Karpas-422 (cell line): ENCODE data around the gene ANKRD40. TPM values are rescaled to one million over a fixed set of nuclear protein-coding genes. Genes with fewer than 3 reads are reported as not detected.

Source experiments
- DNase-seq: peaks from one replicate; pipeline ENCODE4 v3.0.0-alpha.2; 2015
- H2AFZ ChIP-seq: fragments of 200-600 bp; sonication (generic); 2 replicates; pipeline ENCODE4 v1.6.1; 2014; ENCODE audit warnings: antibody characterized with exemption, low read length, mixed read lengths
- H3K27ac ChIP-seq: fragments of 200-600 bp; sonication (generic); 2 replicates; pipeline ENCODE4 v1.5.1; 2014; ENCODE audit warnings: mild to moderate bottlenecking, low read length, moderate library complexity
- H3K27me3 ChIP-seq: fragments of 200-600 bp; sonication (generic); 2 replicates; pipeline ENCODE4 v1.6.1; 2014; ENCODE audit warnings: low read length, mixed read lengths
- H3K36me3 ChIP-seq: fragments of 200-600 bp; sonication (generic); 2 replicates; pipeline ENCODE4 v1.6.1; 2014; ENCODE audit warnings: low read length, mixed read lengths; ENCODE audit not compliant: insufficient read depth
- H3K4me1 ChIP-seq: fragments of 200-600 bp; sonication (generic); 2 replicates; pipeline ENCODE4 v1.6.1; 2014; ENCODE audit warnings: mild to moderate bottlenecking, low read length, mixed read lengths
- H3K4me2 ChIP-seq: fragments of 200-600 bp; sonication (generic); 2 replicates; pipeline ENCODE4 v1.6.1; 2014; ENCODE audit warnings: low read length, low read depth, mild to moderate bottlenecking; ENCODE audit not compliant: poor library complexity, severe bottlenecking
- H3K4me3 ChIP-seq: fragments of 200-600 bp; sonication (generic); 2 replicates; pipeline ENCODE4 v1.5.1; 2014; ENCODE audit warnings: mild to moderate bottlenecking, antibody characterized with exemption, low read length, mixed read lengths
- H3K79me2 ChIP-seq: fragments of 200-600 bp; sonication (generic); 2 replicates; pipeline ENCODE4 v1.6.1; 2014; ENCODE audit warnings: mild to moderate bottlenecking, low read length, mixed read lengths
- H3K9ac ChIP-seq: fragments of 200-600 bp; sonication (generic); 2 replicates; pipeline ENCODE4 v1.6.0; 2014; ENCODE audit warnings: low read length
- H3K9me2 ChIP-seq: fragments of 200-600 bp; sonication (generic), shearing (Covaris generic); replicated peaks from 2 replicates; pipeline ENCODE4 v1.6.0; 2014; ENCODE audit warnings: mild to moderate bottlenecking, low read length, moderate library complexity; ENCODE audit not compliant: insufficient read depth
- H3K9me3 ChIP-seq: fragments of 300-700, 200-600 bp; sonication (generic); 2 replicates; pipeline ENCODE4 v1.6.1; 2014; ENCODE audit warnings: low read length, mixed read lengths
- H4K20me1 ChIP-seq: fragments of 200-600 bp; sonication (generic); 2 replicates; pipeline ENCODE4 v1.6.1; 2014; ENCODE audit warnings: mild to moderate bottlenecking, antibody characterized with exemption, low read length, low read depth; ENCODE audit not compliant: insufficient read depth
- total RNA-seq: library from RNA; depleted of rRNA; stranded (reverse); fragments of >200 nt; shearing (Covaris generic); gene quantifications from 2 replicates; pipeline ENCODE4 v1.2.3, GENCODE V29; 2014; ENCODE audit warnings: low replicate concordance

ANKRD40 gene
- total RNA-seq, 1 experiment from 2014 or later: 34.1 TPM

DNA sequence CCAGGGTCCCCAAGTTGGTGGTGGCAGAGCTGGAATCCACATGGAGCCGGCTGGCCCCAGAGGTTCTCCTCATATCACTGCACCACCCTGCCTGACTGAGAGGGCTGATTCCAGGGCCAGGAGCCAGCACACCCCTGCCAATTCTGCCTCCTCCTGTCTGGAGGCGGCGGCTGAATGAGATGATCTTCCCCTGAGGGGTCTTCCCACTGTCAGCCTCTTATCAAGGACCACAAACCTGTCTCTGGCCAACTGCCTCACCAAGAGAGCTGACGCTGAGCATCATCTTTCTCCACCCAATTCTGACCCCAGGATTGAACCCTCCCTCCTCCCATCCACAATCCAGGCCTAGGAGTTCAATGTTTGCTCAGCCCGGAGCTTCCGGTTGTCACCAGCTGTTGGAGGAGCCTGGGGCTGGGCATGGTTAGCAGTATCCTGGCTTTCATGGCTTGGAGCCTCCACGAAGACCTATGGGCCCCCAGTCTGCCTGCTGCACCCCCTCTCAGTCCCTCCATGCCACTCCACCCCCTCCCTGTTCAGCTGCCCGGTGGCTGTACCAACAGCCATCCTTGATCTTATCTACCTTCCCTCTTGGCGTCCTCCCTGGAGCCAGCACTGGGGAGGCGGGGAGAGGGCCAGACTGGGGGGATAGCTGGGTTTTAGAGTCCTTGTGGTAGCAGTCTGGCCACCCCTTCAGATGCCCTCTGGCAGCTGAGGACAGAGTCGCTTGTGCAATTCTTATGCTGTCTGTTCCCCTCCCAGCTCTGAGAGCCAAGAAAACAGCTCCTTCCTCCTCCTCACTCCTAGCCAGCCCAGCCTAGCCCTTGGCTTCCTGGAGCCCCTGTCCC is 47.5 kb downstream of the ANKRD40 start:
- DNase-seq: no peak
- no peak overlapping the region for H3K9ac ChIP-seq
- H3K4me1 ChIP-seq: no peaks in the 10 kb centered on the region
- no peak overlapping the region for H3K4me2 ChIP-seq
- H3K9me2 ChIP-seq: no peaks in the 10 kb centered on the region
- H2AFZ ChIP-seq: no peak overlapping the region
- no peaks in the 10 kb centered on the region for H3K27me3 ChIP-seq
- no peaks in the 10 kb centered on the region for H3K9me3 ChIP-seq
- H3K36me3 ChIP-seq: no peaks in the 10 kb centered on the region
- H3K4me3 ChIP-seq: no peak overlapping the region
- H4K20me1 ChIP-seq: no peaks in the 10 kb centered on the region
- H3K79me2 ChIP-seq: no peaks in the 10 kb centered on the region
- H3K27ac ChIP-seq: no peak overlapping the region

DNA sequence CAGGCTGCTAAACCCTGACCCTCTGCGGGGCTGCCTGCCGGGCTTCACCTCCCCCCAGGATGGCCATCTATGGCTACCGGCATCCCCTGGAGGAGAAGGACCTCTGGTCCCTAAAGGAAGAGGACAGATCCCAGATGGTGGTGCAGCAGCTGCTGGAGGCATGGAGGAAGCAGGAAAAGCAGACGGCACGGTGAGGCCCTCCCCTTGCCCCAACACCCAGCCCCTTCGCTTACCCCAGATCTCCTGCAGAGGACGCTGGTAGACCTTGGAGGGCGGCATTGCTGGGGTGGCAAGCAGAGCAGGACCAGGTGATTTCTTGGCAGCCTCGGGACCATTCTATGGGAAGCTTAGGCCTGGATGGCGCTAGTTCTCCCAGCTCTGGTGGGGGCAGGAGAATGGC is 48.5 kb downstream of the ANKRD40 start:
- no peaks in the 10 kb centered on the region for H3K9me2 ChIP-seq
- H3K36me3 ChIP-seq: no peaks in the 10 kb centered on the region
- no peak overlapping the region for H2AFZ ChIP-seq
- DNase-seq: peak; percentile 51
- no peak overlapping the region for H3K9ac ChIP-seq
- no peaks in the 10 kb centered on the region for H3K27me3 ChIP-seq
- H3K4me3 ChIP-seq: no peak overlapping the region
- no peaks in the 10 kb centered on the region for H3K79me2 ChIP-seq
- no peak overlapping the region for H3K4me2 ChIP-seq
- H4K20me1 ChIP-seq: no peaks in the 10 kb centered on the region
- no peak overlapping the region for H3K27ac ChIP-seq
- no peaks in the 10 kb centered on the region for H3K4me1 ChIP-seq
- H3K9me3 ChIP-seq: no peaks in the 10 kb centered on the region

DNA sequence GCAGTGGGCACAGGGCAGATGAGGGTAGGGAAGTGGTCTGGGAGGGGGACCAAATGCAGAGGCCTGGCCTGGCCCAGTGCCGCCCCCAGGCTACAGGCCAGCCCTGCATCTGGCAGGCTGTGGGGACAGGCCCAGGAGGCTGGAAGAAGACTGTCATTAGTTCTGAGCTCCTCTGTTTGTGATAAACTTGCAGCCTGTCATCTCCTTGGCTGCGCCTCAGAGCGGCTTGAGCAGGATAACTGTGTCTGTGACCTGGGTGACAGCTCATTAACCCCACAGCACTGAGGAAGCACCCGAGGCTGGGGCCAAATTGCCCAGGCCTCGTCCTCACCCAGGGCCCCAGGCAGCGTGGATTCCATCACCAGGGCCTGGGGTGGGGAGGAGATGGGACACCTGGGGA is 49.1 kb downstream of the ANKRD40 start:
- no peak overlapping the region for H3K4me2 ChIP-seq
- H3K9ac ChIP-seq: no peak overlapping the region
- H3K4me3 ChIP-seq: no peak overlapping the region

DNA sequence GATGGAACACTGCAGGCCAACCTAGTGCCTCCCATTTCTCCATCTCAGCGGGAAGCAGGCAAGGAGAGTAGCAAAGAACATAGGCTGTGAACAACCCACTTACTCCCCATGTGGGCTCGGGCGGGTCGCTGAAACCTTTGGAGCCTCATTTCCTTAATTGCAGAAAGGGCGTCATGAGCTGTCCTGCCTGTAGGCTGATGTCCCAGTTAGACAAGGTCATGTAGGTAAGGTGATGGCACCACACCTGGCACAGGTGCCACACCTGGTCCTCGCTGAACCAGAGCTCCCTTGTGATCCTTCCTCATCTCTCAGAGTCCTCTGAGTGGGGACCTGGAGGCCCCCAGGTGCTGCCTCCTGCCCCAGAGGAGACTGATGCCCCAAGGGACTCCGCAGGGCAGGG is 50.1 kb downstream of the ANKRD40 start:
- H3K4me1 ChIP-seq: 0 out of 2 replicates have a peak, but pooled peaks cover 3% of the 10 kb centered on the region
- no peak overlapping the region for H3K4me3 ChIP-seq
- H3K9me3 ChIP-seq: no peaks in the 10 kb centered on the region
- H3K79me2 ChIP-seq: no peaks in the 10 kb centered on the region
- H2AFZ ChIP-seq: no peak overlapping the region
- no peaks in the 10 kb centered on the region for H3K9me2 ChIP-seq
- no peak overlapping the region for H3K4me2 ChIP-seq
- no peak overlapping the region for H3K9ac ChIP-seq
- no peaks in the 10 kb centered on the region for H3K27me3 ChIP-seq
- DNase-seq: no peak
- H3K36me3 ChIP-seq: no peaks in the 10 kb centered on the region
- no peak overlapping the region for H3K27ac ChIP-seq
- H4K20me1 ChIP-seq: no peaks in the 10 kb centered on the region

More for the DNA sequence above, 49.1 kb downstream of the ANKRD40 start:
- H3K9me3 ChIP-seq: no peaks in the 10 kb centered on the region
- DNase-seq: no peak
- no peaks in the 10 kb centered on the region for H3K9me2 ChIP-seq
- H3K27ac ChIP-seq: no peak overlapping the region
- no peaks in the 10 kb centered on the region for H3K36me3 ChIP-seq
- 0 out of 2 replicates have a peak, but pooled peaks cover 3% of the 10 kb centered on the region for H3K4me1 ChIP-seq
- H3K27me3 ChIP-seq: no peaks in the 10 kb centered on the region
- H4K20me1 ChIP-seq: no peaks in the 10 kb centered on the region
- no peak overlapping the region for H2AFZ ChIP-seq
- H3K79me2 ChIP-seq: no peaks in the 10 kb centered on the region

DNA sequence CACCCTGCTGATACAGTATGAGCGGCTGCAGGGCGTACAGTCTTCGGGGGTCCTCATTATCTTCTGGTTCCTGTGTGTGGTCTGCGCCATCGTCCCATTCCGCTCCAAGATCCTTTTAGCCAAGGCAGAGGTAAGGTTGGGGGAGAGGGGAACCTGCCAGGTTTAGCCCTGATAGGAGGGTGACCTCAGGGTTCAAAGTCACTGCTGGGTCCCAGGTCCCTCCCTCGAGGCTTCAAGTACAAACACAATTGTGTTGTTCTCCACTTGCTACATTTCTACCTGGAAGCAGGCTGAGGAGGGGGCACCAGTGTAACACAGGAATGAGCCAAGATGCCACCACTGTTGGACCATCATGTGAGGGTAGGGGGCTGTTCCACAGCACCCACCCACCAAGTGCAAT is 50.7 kb downstream of the ANKRD40 start:
- no peaks in the 10 kb centered on the region for H3K9me2 ChIP-seq
- H3K36me3 ChIP-seq: no peaks in the 10 kb centered on the region
- no peaks in the 10 kb centered on the region for H3K79me2 ChIP-seq
- H3K9me3 ChIP-seq: no peaks in the 10 kb centered on the region
- no peak overlapping the region for H3K9ac ChIP-seq
- H2AFZ ChIP-seq: no peak overlapping the region
- no peaks in the 10 kb centered on the region for H3K27me3 ChIP-seq
- H3K4me3 ChIP-seq: no peak overlapping the region
- H3K4me1 ChIP-seq: 0 out of 2 replicates have a peak, but pooled peaks cover 3% of the 10 kb centered on the region
- no peak for DNase-seq
- no peaks in the 10 kb centered on the region for H4K20me1 ChIP-seq
- H3K4me2 ChIP-seq: no peak overlapping the region
- H3K27ac ChIP-seq: no peak overlapping the region

DNA sequence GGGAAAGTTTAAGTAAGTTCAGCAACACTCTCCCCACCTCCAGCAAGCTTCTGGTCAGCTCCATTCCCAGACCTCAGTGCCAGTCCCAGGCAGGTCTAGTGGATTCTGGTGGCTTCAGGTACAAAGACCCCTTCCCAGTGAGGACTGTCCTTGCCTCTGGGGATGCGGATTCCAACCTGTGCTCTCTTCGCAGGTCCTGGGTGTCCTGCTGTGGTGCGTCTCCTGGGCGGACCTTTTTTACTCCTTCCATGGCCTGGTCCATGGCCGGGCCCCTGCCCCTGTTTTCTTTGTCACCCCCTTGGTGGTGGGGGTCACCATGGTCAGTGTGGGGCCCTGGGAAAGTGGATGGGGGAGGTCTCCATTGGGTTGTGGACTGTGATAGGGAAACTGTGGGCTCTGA is 51.2 kb downstream of the ANKRD40 start:
- no peaks in the 10 kb centered on the region for H4K20me1 ChIP-seq
- DNase-seq: no peak

DNA sequence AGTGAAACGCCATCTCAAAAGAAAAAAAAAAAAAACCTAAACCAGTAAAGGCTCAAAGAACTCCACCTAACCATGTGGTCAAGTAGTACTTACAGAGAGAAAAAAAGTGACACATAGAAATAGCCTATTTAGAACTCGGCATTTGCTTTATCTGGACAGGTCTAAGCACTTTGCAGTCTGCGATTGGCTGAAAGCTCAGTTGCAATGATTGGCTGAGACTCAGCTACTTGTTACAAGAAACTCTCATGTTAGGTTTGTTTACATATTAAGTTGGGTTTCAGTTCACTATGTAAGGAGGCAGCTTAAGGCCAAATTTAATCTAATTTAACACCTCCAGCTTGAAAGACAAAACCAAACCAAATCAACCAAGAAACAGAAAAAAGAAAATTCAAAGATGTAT is 54.0 kb downstream of the ANKRD40 start:
- Histone ChIP-seq H3K79me2 (no peaks in the 10 kb centered on the region), H3K4me1 (0 out of 2 replicates have a peak, but pooled peaks cover 3% of the 10 kb centered on the region), H3K36me3 (no peaks in the 10 kb centered on the region), H3K27ac (no peak overlapping the region), H3K9me3 (no peaks in the 10 kb centered on the region), H3K4me2 (no peak overlapping the region), H2AFZ (no peak overlapping the region), H3K4me3 (no peak overlapping the region), H3K9me2 (no peaks in the 10 kb centered on the region), H3K9ac (no peak overlapping the region), H3K27me3 (no peaks in the 10 kb centered on the region), H4K20me1 (no peaks in the 10 kb centered on the region)
- peak; percentile 64 for DNase-seq

More for the DNA sequence above, 51.2 kb downstream of the ANKRD40 start:
- H3K9ac ChIP-seq: no peak overlapping the region
- H3K9me2 ChIP-seq: no peaks in the 10 kb centered on the region
- no peaks in the 10 kb centered on the region for H3K79me2 ChIP-seq
- H3K4me2 ChIP-seq: no peak overlapping the region
- H3K4me1 ChIP-seq: 0 out of 2 replicates have a peak, but pooled peaks cover 3% of the 10 kb centered on the region
- H3K27ac ChIP-seq: no peak overlapping the region
- H2AFZ ChIP-seq: no peak overlapping the region
- no peak overlapping the region for H3K4me3 ChIP-seq
- no peaks in the 10 kb centered on the region for H3K27me3 ChIP-seq
- no peaks in the 10 kb centered on the region for H3K9me3 ChIP-seq
- no peaks in the 10 kb centered on the region for H3K36me3 ChIP-seq

DNA sequence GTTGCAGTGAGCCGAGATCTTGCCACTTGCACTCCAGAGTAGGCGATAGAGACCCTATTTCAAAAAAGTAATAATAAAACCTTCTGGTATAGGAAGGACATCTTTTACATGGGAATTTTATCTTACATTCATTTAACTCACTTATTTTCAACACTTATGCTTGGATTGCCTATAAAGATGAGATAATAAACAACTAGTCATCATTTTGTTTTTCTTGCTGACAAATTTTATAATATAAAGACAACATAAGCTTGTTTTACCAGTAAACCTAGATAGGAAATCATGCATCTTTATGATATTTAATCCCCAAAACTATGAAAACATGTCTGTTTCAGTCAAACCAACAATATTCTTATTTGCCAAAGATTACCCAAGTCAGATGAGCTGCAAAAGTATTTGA is 56.1 kb downstream of the ANKRD40 start:
- Histone ChIP-seq H3K27ac (no peak overlapping the region), H3K79me2 (no peaks in the 10 kb centered on the region), H3K9ac (no peak overlapping the region), H2AFZ (no peak overlapping the region), H4K20me1 (no peaks in the 10 kb centered on the region), H3K27me3 (no peaks in the 10 kb centered on the region), H3K9me3 (no peaks in the 10 kb centered on the region), H3K4me2 (no peak overlapping the region), H3K4me3 (no peak overlapping the region), H3K4me1 (0 out of 2 replicates have a peak, but pooled peaks cover 3% of the 10 kb centered on the region), H3K9me2 (no peaks in the 10 kb centered on the region), H3K36me3 (no peaks in the 10 kb centered on the region)
- DNase-seq: no peak
